Stimulated activated CD8-positive, alpha-beta memory T cell treated with anti-CD3 and anti-CD28 coated beads, Interleukin-7, amount 100 ng/mL, for 1 hour (primary cell): ENCODE measurements around the gene THEMIS2.

ENCODE experiments used
- DNase-seq, 2 donors: peaks; one replicate each; pipeline ENCODE4 v3.0.0-alpha.2; 2020; ENCODE audit warnings: low read depth in 2 of 2

Gene THEMIS2

GRCh38 chr1:27885621-27886352 lies 13.4 kb downstream of the THEMIS2 start:
- no peak for DNase-seq

DNA sequence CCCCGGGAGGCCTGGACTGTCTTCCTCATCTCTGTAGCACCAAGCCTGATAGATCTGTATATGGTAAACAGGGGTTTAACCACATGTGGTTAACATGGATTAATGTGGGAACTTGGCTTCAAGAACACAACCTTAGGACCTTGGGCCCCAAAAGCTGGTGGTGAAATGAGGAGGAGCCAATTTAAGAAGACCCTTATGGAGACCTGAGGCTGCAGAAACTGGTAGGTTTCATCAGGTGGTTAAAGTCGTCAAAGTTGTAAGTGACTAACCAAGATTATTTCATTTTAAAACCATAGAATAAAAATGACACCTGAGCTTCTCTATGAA lies 14.0 kb downstream of the THEMIS2 start:
- DNase-seq: no peak

GRCh38 chr1:27886744-27887143 lies 14.4 kb downstream of the THEMIS2 start:
- no peak for DNase-seq

- DNase-seq: no peak
Observed at GRCh38 chr1:27887215-27888021, 15.1 kb downstream of the THEMIS2 start.

DNA sequence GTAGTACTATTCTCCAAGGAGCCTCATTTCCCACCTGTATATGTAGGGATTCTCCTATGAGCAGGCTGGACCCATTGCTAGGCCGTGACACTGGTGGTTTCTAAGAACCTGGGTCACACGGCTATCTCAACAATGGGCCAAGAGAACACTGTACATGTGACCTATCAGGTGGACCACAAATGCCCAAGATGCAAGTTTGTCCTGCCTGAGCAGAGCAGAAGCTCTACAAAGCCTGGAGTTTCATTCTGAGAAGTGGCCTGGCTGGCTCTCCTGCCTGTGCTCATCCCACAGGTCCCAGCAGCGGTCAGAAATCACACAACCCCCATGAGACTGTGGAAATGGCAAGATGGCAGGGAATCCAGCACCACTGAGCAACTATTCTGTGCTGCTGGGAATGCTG lies 17.2 kb downstream of the THEMIS2 start:
- no peak for DNase-seq

DNA sequence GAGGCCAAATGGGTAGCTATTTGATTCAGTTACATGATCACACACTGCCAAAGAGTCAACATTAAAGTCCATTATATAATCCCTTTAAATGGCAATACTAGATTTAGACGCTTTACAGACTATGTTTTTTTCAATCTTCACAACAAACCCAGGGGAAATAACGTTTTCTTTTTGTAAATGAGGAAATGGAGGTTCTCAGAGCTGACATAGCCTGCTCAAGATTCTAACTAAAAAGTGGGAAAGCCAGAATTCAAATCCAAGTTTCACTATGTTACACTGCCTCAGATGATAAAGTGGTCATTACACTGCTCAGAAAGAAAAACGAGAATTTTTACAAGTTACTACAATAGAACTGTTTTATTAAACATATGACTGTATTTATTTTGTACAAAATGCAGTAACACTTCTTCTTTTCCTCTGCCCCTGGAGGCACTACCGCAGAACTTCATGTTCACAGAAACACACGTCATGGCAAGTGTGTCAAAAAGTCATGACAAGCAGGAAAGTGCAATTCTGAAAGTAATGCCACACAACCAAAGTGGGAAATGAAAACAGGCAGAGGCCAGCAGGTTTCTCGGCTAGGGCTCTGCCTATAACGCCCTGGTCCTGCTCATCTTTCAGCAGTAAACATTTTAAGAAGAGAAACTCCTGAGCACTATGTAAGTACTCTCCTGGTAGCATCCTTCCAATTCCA lies 19.0 kb downstream of the THEMIS2 start:
- DNase-seq: no peak

DNA sequence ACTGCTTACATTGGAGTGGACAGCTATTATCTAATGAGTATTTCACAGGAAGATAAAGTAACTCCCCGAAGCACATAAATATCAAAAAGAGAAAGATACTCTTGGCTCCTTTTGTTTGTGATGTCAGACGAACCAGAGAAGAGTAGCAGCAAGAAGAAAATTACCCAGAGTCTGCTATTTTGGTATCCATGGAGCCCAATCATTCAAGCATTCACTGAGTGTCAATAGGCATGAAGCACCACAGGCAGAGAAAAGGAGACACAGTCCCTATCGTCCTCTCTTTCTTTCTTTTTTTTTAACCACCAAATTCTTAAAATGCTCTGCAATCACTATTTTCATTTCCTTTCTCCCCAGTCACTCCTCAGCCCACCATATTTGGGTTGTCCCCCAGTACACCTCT lies 22.2 kb downstream of the THEMIS2 start:
- DNase-seq: no peak

DNA sequence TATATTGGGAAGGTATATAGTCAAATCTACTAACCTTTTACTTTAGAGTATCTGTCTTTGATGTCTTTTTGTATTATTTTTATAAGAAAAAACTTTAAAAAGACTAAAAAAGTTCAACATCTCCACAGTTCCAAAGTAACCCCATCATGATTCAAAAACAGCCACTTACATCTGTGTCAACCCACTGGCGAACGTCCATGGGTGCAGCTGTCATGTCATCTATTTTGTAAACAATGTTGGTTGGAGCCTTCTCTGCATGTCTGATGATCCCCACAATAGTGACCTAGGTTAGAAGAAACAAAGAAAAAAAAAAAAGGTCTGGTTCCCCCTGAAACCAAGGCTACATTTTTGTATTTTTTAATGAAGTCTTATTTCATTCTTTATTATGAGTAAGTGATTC lies 34.4 kb downstream of the THEMIS2 start:
- DNase-seq: no peak

- DNase-seq: no peak
Observed at GRCh38 chr1:27912429-27912828, 40.1 kb downstream of the THEMIS2 start.

DNA sequence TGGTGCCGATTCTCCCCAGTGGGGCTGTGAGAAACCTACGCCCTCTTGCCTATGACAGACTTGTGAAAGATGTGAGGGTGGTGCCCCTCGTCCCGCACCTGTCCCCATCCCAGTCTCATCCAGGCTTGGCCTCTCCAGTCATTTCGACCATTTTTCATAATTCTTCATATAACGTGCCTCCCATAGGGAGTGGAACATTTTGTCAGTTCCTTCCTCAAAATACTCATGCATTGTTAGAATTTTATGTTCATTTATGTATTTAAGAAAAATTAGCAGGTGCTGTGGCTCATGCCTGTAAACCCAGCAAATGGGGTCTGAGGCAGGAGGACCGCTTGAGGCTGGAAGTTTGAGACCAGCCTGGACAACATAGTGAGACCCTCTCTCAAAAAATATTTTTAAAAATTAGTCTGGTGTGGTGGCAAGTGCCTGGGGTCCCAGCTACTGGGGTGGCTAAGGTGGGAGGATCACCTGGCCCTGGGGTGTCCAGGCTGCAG lies 42.8 kb downstream of the THEMIS2 start:
- no peak for DNase-seq

DNA sequence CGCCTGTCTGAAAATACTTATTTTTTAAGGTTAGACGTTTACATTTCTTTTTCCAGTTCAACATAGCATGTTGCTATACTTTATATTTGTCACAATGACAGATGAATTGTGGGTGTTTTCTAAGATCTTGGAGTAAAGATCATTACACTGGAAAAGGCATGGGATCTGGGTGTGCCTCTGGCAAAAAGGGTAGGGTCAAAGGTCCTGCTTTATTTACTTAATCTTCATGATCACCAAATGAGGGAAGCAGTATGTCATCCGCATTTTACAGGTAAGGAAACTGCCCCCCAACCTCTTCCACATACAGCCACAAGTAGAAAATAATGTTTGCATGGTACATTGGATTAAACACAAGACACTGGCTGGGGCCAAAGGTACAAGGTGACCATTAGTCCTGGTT lies 49.9 kb downstream of the THEMIS2 start:
- no peak for DNase-seq

DNA sequence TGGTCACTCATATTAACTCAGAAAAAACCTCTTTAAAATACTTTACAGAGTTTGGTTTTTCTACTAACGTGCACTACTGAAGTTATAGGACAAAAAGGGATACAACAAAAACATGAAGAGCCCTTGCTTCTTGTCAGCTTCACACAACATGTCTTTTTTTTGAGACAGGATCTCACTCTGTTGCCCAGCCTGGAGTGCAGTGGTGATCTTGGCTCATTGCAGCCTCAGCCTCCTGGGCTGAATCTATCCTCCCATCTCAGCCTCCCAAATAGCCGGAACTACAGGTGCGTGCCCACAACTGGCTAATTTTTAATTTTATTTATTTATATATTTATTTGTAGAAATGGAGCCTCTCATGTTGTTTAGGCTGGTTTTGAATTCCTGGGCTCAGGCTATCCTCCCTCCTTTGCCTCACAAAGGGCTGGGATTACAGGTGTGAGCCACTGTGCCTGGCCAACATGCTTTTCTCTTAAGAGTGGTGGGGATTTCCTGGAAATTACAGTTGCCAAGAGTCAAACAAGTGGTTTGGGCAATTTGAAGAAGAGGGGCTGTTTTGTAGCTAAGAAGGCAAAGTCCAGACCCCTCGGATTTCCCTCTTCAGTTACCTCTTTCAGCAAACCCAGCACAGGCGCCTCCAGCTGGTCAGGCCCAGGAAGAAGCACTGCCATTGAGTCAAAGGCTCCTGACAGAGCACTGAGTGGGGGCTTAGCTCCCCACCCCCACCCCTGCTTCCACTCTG lies 56.0 kb downstream of the THEMIS2 start:
- DNase-seq: no peak

GRCh38 chr1:27931184-27931583 lies 58.8 kb downstream of the THEMIS2 start:
- no peak for DNase-seq

- no peak for DNase-seq
Observed at GRCh38 chr1:27931759-27932158, 59.4 kb downstream of the THEMIS2 start.

DNA sequence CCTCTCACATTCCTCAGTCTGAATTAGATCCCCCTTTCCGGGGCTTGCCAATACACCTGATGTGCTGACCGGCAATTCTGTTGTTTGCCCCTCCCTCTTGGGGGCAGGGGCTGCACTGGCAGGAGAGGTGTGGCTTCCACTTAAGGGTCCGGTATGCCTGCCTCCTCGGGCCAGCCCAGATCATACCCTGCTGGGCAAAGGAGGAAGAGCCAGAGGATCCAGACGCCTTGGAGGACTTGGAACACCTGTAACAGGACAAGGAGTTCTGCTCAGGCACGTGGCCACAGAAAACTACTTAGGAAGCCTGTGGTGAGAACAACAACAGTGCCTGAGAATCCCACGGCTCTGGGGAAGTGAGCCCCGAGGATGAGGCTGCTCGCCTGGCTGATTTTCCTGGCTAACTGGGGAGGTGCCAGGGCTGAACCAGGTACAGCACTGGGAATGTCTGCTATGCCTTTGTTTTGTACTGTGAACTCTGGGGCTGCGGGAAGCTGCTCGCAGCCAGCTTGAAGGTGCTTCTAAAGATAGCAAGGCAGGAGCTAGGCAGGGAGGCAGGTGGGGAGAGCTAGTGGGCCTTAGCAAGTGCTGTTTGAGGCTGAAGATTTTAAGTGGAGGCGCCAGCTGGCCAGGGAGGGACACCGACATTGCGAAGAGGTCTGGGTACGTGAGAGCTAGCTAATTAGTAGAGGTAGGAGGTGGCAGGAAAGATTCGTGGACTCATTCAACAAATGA lies 62.6 kb downstream of the THEMIS2 start, which contains the start of gene SMPDL3B:
SMPDL3B (plus strand) TSS at position 183 of the 732 bp plus-strand sequence; CDS start at position 367, 184 bp downstream.
- DNase-seq: no peak

DNA sequence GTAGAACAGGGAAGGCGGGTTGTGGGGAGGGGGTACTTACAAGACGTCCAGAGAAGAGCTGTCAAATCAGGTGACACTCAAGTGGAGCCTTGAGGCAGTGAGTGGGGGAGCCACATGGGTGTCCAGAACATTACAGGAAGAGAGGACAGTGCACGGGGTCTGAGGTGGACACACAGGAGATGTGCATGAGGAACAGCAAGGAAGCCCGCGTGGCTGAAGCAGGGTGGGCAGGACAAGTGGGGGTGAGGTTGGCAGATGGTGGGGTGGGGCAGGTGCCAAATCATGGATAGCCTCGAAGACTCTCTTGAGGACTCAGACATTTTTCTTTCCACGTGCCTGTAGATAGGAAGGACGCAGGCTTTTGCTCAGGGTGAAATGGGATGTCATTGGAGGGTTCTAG lies 63.4 kb downstream of the THEMIS2 start:
- DNase-seq: no peak
